ENCODE measurements around the gene FAM83E.

FAM83E gene

DNA sequence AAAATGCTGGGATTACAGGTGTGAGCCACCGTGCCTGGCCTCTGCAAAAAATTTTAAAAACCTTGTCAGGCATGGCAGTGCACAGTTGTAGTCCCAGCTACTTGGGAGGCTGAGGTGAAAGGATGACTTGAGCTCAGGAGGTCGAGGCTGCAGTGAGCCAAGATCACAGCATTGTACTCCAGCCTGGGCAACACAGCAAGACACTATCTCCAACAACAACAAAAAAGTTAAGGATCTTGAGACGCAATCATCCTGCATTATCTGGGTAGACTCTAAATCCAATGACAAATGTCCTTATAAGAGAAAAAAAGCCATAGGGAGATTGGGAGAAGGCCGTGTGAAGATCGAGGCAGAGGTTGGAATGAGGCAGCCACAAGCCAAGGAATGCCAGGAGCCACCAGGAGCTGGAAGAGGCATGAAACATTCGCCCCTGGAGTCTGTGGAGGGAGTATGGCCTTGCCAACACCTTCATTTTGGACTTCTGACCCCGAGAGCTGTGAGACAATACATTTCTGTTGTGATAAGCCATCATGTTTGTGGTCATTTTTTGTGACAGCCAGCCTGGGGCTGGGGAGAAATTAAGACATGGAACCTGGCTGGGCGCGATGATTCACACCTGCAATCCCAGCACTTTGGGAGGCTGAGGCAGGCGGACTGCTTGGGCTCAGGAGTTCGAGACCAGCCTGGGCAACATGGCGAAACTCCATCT is 36.3 kb upstream of the FAM83E start:
- Histone ChIP-seq H3K4me3 (ENCODE audit: low read depth, low read length) (no peak overlapping the region), H3K27ac (no peak overlapping the region), H3K27me3 (replicated peaks) (no peaks in the 10 kb centered on the region), H3K36me3 (replicated peaks) (no peaks in the 10 kb centered on the region)
- no peak for TF ChIP-seq CTCF (IDR thresholded peaks at IDR 0.05; ENCODE audit: low read depth, low read length, missing control alignments)
- DNase-seq: no peak
- in situ Hi-C loops (cut with HindIII; ENCODE audit: low pct_ligation_motif_present, low sequenced_read_pairs): no loop called here

- DNase-seq: no peak
- Histone ChIP-seq H3K4me3 (ENCODE audit: low read depth, low read length) (no peak overlapping the region), H3K36me3 (replicated peaks) (no peaks in the 10 kb centered on the region), H3K27ac (no peak overlapping the region), H3K27me3 (replicated peaks) (no peaks in the 10 kb centered on the region)
- in situ Hi-C loops (cut with HindIII; ENCODE audit: low pct_ligation_motif_present, low sequenced_read_pairs): no loop called here
- no peak for TF ChIP-seq CTCF (IDR thresholded peaks at IDR 0.05; ENCODE audit: low read depth, low read length, missing control alignments)
Observed at GRCh38 chr19:48648134-48648533, 33.3 kb upstream of the FAM83E start.

DNA sequence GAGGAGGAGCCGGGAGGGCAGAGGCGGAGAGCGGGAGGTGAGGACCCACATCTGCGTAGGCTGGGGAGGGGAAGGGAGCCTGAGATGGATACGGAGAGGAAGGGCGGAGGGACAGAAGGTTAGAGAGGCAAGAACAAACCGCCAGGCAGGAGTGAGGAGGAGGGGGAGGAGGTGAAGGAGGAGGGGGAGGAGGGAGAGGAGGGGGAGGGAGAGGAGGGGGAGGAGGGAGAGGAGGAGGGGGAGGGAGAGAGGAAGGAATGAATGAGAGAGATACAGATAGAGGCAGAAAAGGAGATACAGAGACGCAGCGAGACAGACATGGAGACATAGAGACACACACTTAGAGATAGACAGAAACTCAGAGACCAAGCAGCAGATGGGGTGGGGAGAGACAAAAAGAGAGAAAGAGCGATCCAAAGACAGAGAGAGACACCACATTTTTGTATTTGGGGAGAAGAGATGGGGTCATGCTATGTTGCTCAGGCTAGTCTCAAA is 31.9 kb upstream of the FAM83E start:
- no peak for DNase-seq
- Histone ChIP-seq H3K27me3 (replicated peaks) (no peaks in the 10 kb centered on the region), H3K4me3 (ENCODE audit: low read depth, low read length) (no peak overlapping the region), H3K27ac (no peak overlapping the region), H3K36me3 (replicated peaks) (no peaks in the 10 kb centered on the region)
- in situ Hi-C loops (cut with HindIII; ENCODE audit: low pct_ligation_motif_present, low sequenced_read_pairs): no loop called here
- no peak for TF ChIP-seq CTCF (IDR thresholded peaks at IDR 0.05; ENCODE audit: low read depth, low read length, missing control alignments)

DNA sequence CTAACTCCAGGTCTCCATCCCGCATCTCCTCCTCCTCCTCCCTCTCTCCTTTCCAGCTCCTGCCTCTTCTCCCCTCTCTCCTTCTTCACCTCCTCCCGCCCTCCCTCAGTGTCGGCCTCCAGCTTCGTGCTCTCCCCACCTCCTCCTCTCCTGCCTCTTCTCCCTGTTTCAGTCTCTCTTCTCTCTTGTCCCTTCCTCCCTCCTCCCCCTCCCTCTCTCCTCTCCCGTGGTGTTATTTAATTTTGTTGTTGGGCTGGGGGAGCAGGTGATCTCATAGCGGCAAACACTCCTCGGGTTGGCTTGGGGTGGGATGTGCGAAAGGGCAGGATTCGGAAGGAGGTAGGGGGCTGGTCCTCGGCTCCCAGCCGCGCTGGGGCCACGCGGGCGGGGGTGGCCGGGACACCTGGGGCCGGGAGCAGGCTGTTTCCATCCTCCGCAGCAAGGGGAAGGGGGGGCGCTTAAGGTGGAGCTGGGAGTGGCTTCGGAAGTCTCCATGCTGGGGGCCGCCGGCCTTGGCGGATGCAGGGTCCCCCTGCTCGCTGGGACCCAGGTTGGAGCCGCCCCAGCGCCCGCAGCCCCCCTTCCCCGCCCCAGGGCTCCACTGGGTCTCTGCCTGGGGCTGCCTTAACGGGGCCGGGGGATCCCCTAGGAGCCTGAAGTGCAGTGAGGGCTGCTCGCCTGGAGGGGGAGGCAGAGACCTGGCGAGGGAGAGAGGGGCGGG is 31.3 kb upstream of the FAM83E start, which contains the start of gene CA11:
Gene CA11 (minus strand): TSS at position 187 of the 721 bp plus-strand sequence. CDS start 555 bp downstream, outside the sequence.
- TF ChIP-seq CTCF (IDR thresholded peaks at IDR 0.05; ENCODE audit: low read depth, low read length, missing control alignments): peak; percentile 91
- peak; percentile 68 for DNase-seq
- Histone ChIP-seq H3K27ac (no peak within 1 kb of the TSS), H3K27me3 (replicated peaks) (no peaks in the 10 kb centered on the region), H3K4me3 (ENCODE audit: low read depth, low read length) (peak within 1 kb of the TSS; percentile 52), H3K36me3 (replicated peaks) (no peaks in the 10 kb centered on the region)
- in situ Hi-C loops (cut with HindIII; ENCODE audit: low pct_ligation_motif_present, low sequenced_read_pairs): no loop called here

- in situ Hi-C loops (cut with HindIII; ENCODE audit: low pct_ligation_motif_present, low sequenced_read_pairs): no loop called here
- no peak for TF ChIP-seq CTCF (IDR thresholded peaks at IDR 0.05; ENCODE audit: low read depth, low read length, missing control alignments)
- no peaks in the 10 kb centered on the region for H3K27me3 ChIP-seq (replicated peaks)
- peak overlapping the region; percentile 52 for H3K4me3 ChIP-seq (ENCODE audit: low read depth, low read length)
- H3K27ac ChIP-seq: no peak overlapping the region
- H3K36me3 ChIP-seq (replicated peaks): no peaks in the 10 kb centered on the region
- DNase-seq: no peak
Observed at GRCh38 chr19:48645620-48646000, 30.7 kb upstream of the FAM83E start.

All from brain microvascular endothelial cell (primary cell).